Endodermal cell (in vitro differentiated cells): ENCODE data around the gene TES. TPM values are rescaled to one million over a fixed set of nuclear protein-coding genes. Genes with fewer than 3 reads are reported as not detected.

ENCODE experiments used
- DNase-seq: peaks from one replicate; pipeline ENCODE4 v3.0.0-alpha.2; 2017
- H3K27ac ChIP-seq: 2 replicates; pipeline ENCODE4 v1.5.1; 2013; ENCODE audit warnings: mild to moderate bottlenecking, low read depth, low read length, moderate library complexity
- H3K27me3 ChIP-seq: 2 replicates; pipeline ENCODE4 v1.6.1; 2013; ENCODE audit warnings: mild to moderate bottlenecking, low read length, moderate library complexity; ENCODE audit not compliant: insufficient read depth, control insufficient read depth, poor library complexity, severe bottlenecking
- H3K36me3 ChIP-seq: 2 replicates; pipeline ENCODE4 v1.7.0; 2013; ENCODE audit warnings: mild to moderate bottlenecking, low read length, moderate library complexity; ENCODE audit not compliant: control insufficient read depth, insufficient read depth
- H3K4me1 ChIP-seq: one replicate; pipeline ENCODE4 v1.7.0; 2013; ENCODE audit warnings: low read length; ENCODE audit not compliant: control insufficient read depth, insufficient read depth
- H3K4me3 ChIP-seq: 2 replicates; pipeline ENCODE4 v1.5.1; 2013; ENCODE audit warnings: mild to moderate bottlenecking, low read length, moderate library complexity
- H3K9ac ChIP-seq: 2 replicates; pipeline ENCODE4 v1.6.1; 2013; ENCODE audit warnings: mild to moderate bottlenecking, low read length, moderate library complexity; ENCODE audit not compliant: poor library complexity, severe bottlenecking; ENCODE audit errors: extremely low read depth
- H3K9me3 ChIP-seq: 2 replicates; pipeline ENCODE4 v1.6.1; 2013; ENCODE audit warnings: mild to moderate bottlenecking, low read length, moderate library complexity; ENCODE audit not compliant: control insufficient read depth
- H3K27ac Mint-ChIP-seq: 2 replicates; pipeline ENCODE4 v1.8.0; 2020; ENCODE audit warnings: mixed read lengths
- H3K27me3 Mint-ChIP-seq: 2 replicates; pipeline ENCODE4 v1.8.0; 2021; ENCODE audit warnings: mild to moderate bottlenecking, mixed read lengths; ENCODE audit not compliant: insufficient read depth
- H3K36me3 Mint-ChIP-seq: 2 replicates; pipeline ENCODE4 v1.8.0; 2020; ENCODE audit warnings: low read depth, mixed read lengths
- H3K4me1 Mint-ChIP-seq: 2 replicates; pipeline ENCODE4 v1.8.0; 2020; ENCODE audit warnings: mixed read lengths
- H3K4me3 Mint-ChIP-seq: 2 replicates; pipeline ENCODE4 v1.8.0; 2020; ENCODE audit warnings: mild to moderate bottlenecking, moderate library complexity, mixed read lengths
- H3K9me3 Mint-ChIP-seq: 2 replicates; pipeline ENCODE4 v1.8.0; 2020; ENCODE audit warnings: mild to moderate bottlenecking, mixed read lengths
- CTCF ChIP-seq: fragments of 200-600 bp; sonication (generic); conservative IDR thresholded peaks from 2 replicates; pipeline ENCODE4 v1.5.0; 2021; ENCODE audit warnings: antibody characterized with exemption, mild to moderate bottlenecking
- WGBS, 2 experiments: methylation state at CpG; one replicate each; pipeline versions ENCODE4 v1.1.5 to v1.1.7; 2013; ENCODE audit warnings: missing lambda C conversion rate in 2 of 2, mixed read lengths in 1 of 2; ENCODE audit not compliant: insufficient coverage in 1 of 2, insufficient read length in 1 of 2; 5-methylcytosine and 5-hydroxymethylcytosine counted together
- long read RNA-seq, 4 experiments: library from polyadenylated mRNA in 2 of 4; library from RNA in 1 of 4; library from capped mRNA in 1 of 4; stranded (forward) in 3 of 4; unstranded in 1 of 4; transcript quantifications; one replicate each; pipeline ENCODE4 v2.0.0, GENCODE V29; 2020 to 2021; ENCODE audit warnings: inconsistent platforms in 1 of 4
- polyA plus RNA-seq, 2 experiments: library from polyadenylated mRNA; stranded (reverse); fragments of 50-300 nt; gene quantifications; one replicate each; pipeline ENCODE4 v1.2.3, GENCODE V29; 2013
- total RNA-seq, 2 donors: library from RNA; stranded (reverse); fragmentation: NEBNext Ultra II Directional in 1 of 2; extraction: Animal tissue kit (Norgen Biotek cat#: 25700) in 1 of 2; gene quantifications; 2 replicates in 1 of 2; 3 replicates in 1 of 2; pipeline ENCODE4 v1.2.1, GENCODE V29; 2021

TES gene
- 10 to 100 TPM; 23.1 to 31.0 TPM for total RNA-seq
- 12.5 TPM for polyA plus RNA-seq (2013, experiment 1 of 2)
- polyA plus RNA-seq (2013, experiment 2 of 2), result 12.4 TPM
- long read RNA-seq, experiment 1, partial matches to known transcripts, result 1 of 2 reads
- long read RNA-seq, experiment 1, other reads (novel, unspliced or antisense), result 0 of 2 reads
- long read RNA-seq, experiment 2, transcript TES-201 (7 exons, 2,782 nt), result major isoform, 80 of 93 reads
- long read RNA-seq, experiment 2, partial matches to known transcripts, result 5 of 93 reads
- long read RNA-seq, experiment 2, other reads (novel, unspliced or antisense), result 7 of 93 reads
- long read RNA-seq, experiment 3, transcript TES-201 (7 exons, 2,782 nt), result major isoform, 173 of 183 reads
- long read RNA-seq, experiment 3, partial matches to known transcripts, result 6 of 183 reads
- long read RNA-seq, experiment 3, other reads (novel, unspliced or antisense), result 4 of 183 reads
- long read RNA-seq, experiment 4, transcript TES-201 (7 exons, 2,782 nt), result major isoform, 11 of 15 reads
- long read RNA-seq, experiment 4, partial matches to known transcripts, result 3 of 15 reads
- long read RNA-seq, experiment 4, other reads (novel, unspliced or antisense), result 1 of 15 reads

- DNase-seq, result peak; percentile 93
- WGBS, 2 experiments, result 1% methylated on average over 21 to 83 of the region's 83 CpGs
- Histone ChIP-seq H3K4me3 (peak within 1 kb of the TSS; percentile 88), H3K36me3 (no peaks in the 10 kb centered on the region), H3K4me1 (no peaks in the 10 kb centered on the region), H3K9me3 (no peaks in the 10 kb centered on the region), H3K9ac (peak within 1 kb of the TSS; percentile 75), H3K27me3 (no peaks in the 10 kb centered on the region), H3K27ac (peak within 1 kb of the TSS; percentile 39)
- no peaks in the 10 kb centered on the region for H3K36me3 Mint-ChIP-seq
- no peak for TF ChIP-seq CTCF
- H3K9me3 Mint-ChIP-seq, result no peaks in the 10 kb centered on the region
- H3K27ac Mint-ChIP-seq, result peak within 1 kb of the TSS; percentile 88
- H3K27me3 Mint-ChIP-seq, result peaks cover 10% of the 10 kb centered on the region
- H3K4me3 Mint-ChIP-seq, result peak within 1 kb of the TSS; percentile 82
- H3K4me1 Mint-ChIP-seq, result peaks cover 14% of the 10 kb centered on the region
Measured at GRCh38 chr7:116210345-116211005, at the start of gene TES. TSS of gene TES (plus strand) at chr7:116210539. CDS start at chr7:116210708, 169 bp downstream.

GRCh38 chr7:116161728-116162127 lies 48.6 kb upstream of the TES start:
- no peaks in the 10 kb centered on the region for H3K9me3 ChIP-seq
- Mint-ChIP-seq H3K9me3 (no peaks in the 10 kb centered on the region), H3K27me3 (no peaks in the 10 kb centered on the region), H3K4me1 (peaks cover 6% of the 10 kb centered on the region), H3K27ac (peak overlapping the region; percentile 64), H3K4me3 (no peak overlapping the region), H3K36me3 (no peaks in the 10 kb centered on the region)
- no peak overlapping the region for H3K9ac ChIP-seq
- no peak overlapping the region for H3K4me3 ChIP-seq
- no peak overlapping the region for H3K27ac ChIP-seq
- TF ChIP-seq CTCF, result no peak
- no peaks in the 10 kb centered on the region for H3K4me1 ChIP-seq
- H3K36me3 ChIP-seq, result no peaks in the 10 kb centered on the region
- peak; percentile 68 for DNase-seq
- no peaks in the 10 kb centered on the region for H3K27me3 ChIP-seq

- no peak overlapping the region for H3K27ac ChIP-seq
- H3K27me3 ChIP-seq, result no peaks in the 10 kb centered on the region
- Mint-ChIP-seq H3K27ac (no peak overlapping the region), H3K4me1 (peaks cover 6% of the 10 kb centered on the region), H3K36me3 (no peaks in the 10 kb centered on the region), H3K4me3 (no peak overlapping the region), H3K27me3 (no peaks in the 10 kb centered on the region), H3K9me3 (no peaks in the 10 kb centered on the region)
- H3K9ac ChIP-seq, result no peak overlapping the region
- DNase-seq, result no peak
- no peak for TF ChIP-seq CTCF
- H3K4me1 ChIP-seq, result no peaks in the 10 kb centered on the region
- H3K9me3 ChIP-seq, result no peaks in the 10 kb centered on the region
- no peak overlapping the region for H3K4me3 ChIP-seq
- H3K36me3 ChIP-seq, result no peaks in the 10 kb centered on the region
Measured at GRCh38 chr7:116162254-116162653, 48.1 kb upstream of the TES start.
